B cell (primary cell): Measurements from ENCODE around the gene UNC5A.

Source experiments
- EZH2 ChIP-seq: IDR thresholded peaks from 2 replicates; pipeline ENCODE4 v1.6.1; 2012; ENCODE audit warnings: borderline replicate concordance, low read depth, mild to moderate bottlenecking, moderate library complexity, low read length; ENCODE audit not compliant: insufficient read depth, poor library complexity, severe bottlenecking
- TF ChIP-seq, protein P1 (sequence below): fragments of 200-600 bp; IDR thresholded peaks from one replicate; pipeline ENCODE4 v1.8.0; 2022; ENCODE audit warnings: antibody characterized with exemption, mild to moderate bottlenecking

DNA sequence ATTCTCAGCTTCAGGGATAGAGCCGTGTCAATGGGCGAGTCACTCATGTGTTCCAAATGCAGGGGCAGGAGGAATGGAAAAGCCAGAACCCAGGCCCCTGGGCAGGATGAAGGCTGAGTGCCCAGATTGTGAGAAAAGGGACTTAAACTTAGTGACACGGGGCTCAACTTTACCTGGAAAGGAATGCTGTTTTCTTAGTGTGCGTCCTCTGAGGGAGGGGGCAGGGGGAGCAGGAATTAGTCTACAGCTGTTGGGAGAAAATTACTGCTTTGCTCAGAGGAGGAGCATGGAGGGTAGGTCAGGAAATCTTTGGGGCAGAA, 74.2 kb downstream of the UNC5A start:
- TF ChIP-seq, protein P1, sequence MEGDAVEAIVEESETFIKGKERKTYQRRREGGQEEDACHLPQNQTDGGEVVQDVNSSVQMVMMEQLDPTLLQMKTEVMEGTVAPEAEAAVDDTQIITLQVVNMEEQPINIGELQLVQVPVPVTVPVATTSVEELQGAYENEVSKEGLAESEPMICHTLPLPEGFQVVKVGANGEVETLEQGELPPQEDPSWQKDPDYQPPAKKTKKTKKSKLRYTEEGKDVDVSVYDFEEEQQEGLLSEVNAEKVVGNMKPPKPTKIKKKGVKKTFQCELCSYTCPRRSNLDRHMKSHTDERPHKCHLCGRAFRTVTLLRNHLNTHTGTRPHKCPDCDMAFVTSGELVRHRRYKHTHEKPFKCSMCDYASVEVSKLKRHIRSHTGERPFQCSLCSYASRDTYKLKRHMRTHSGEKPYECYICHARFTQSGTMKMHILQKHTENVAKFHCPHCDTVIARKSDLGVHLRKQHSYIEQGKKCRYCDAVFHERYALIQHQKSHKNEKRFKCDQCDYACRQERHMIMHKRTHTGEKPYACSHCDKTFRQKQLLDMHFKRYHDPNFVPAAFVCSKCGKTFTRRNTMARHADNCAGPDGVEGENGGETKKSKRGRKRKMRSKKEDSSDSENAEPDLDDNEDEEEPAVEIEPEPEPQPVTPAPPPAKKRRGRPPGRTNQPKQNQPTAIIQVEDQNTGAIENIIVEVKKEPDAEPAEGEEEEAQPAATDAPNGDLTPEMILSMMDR = no peak
- TF ChIP-seq EZH2 = no peak
